Camera-type eye (tissue), 1 donor: ENCODE results near the gene ZMAT2. TPM values are rescaled to one million over a fixed set of nuclear protein-coding genes. Genes with fewer than 3 reads are reported as not detected.

Experiments used
- total RNA-seq: library from RNA; depleted of rRNA; stranded (reverse); fragments of >200 nt; gene quantifications from one replicate; pipeline ENCODE4 v1.2.3, GENCODE V29; 2014

The ZMAT2 gene, protein sequence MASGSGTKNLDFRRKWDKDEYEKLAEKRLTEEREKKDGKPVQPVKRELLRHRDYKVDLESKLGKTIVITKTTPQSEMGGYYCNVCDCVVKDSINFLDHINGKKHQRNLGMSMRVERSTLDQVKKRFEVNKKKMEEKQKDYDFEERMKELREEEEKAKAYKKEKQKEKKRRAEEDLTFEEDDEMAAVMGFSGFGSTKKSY
- total RNA-seq, result 37.4 TPM

GRCh38 chr5:140700177-140701144, at the start of gene ZMAT2:
Gene ZMAT2, plus strand, starts transcription at chr5:140700447. Its CDS starts 14 bp downstream, at chr5:140700461.

DNA sequence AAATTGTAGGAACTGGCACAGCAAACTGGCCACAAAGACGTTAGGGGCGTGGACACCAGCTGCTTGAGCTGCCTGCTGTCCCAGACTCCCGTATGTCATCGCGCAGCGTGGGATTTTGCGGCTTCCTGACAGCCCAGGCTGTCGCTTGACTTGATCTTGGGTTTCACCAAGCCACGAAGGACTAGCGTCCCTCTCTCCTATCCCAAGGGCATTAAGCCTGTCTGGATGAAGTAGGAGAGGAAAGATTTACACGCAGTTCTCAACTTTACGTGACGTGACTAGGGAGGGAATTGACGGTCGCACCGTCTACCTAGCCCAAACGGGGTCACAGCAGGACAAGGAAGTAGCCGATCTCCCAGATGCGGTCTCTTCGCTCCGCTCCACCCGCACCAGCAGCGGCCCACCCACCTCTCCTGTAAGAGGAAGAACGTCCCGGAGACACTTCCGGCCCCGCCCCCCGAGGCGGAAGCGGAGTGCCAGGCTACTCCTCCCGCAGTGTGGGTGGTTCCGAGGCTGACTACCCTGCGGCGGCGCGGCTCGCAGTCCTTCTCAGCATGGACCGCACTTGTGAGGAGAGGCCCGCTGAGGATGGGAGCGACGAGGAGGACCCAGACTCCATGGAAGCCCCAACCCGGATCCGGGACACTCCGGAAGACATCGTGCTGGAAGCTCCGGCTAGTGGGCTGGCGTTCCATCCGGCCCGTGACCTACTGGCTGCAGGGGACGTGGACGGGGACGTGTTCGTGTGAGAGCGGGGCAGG, 35.7 kb upstream of the ZMAT2 start, which contains the start of gene WDR55:
Gene WDR55, plus strand, starts transcription at position 546 of the 761 bp plus-strand sequence. Its CDS starts 9 bp downstream, at position 555.

DNA sequence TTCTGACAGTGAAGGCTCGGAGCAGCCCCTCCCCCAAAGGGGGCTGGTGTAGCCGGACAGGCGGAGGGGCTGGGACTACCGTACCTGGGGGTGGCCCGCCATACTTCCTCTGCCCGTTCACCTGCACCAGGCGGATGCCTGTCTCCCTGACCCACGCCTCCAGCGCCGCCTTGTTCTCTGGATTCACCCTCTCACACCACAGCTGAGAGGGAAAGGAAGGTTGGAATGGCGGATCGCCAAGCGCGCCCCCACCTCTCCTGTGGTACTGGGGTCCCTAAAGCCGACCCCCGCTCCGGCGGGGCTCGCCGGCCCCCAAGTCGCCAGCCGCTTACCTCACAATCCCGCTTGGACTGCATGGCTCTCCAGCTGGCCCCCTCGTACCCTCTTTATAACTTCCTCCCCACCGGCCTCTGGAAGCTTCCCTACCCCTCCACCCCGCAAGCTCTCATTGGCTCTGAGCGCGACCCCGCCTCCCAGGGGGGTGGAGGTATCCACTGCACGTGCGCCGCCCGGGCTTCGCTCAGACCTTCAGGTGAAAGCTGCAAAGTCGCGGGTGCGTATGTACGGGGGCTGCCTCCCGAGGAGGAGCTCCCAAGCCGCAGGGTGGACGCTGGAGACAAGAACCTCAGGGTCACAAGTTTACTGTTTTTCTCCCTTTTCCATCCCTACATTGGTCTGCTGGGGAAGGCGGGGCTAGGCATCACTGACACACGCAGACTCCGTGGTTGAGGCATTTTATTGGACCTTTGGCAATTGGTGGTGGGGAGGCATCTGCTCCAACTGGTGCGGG, 26.9 kb upstream of the ZMAT2 start, which contains the start of gene DND1:
Gene DND1, minus strand, starts transcription at position 390 of the 790 bp plus-strand sequence. Its CDS starts 34 bp downstream, at position 356.

DNA sequence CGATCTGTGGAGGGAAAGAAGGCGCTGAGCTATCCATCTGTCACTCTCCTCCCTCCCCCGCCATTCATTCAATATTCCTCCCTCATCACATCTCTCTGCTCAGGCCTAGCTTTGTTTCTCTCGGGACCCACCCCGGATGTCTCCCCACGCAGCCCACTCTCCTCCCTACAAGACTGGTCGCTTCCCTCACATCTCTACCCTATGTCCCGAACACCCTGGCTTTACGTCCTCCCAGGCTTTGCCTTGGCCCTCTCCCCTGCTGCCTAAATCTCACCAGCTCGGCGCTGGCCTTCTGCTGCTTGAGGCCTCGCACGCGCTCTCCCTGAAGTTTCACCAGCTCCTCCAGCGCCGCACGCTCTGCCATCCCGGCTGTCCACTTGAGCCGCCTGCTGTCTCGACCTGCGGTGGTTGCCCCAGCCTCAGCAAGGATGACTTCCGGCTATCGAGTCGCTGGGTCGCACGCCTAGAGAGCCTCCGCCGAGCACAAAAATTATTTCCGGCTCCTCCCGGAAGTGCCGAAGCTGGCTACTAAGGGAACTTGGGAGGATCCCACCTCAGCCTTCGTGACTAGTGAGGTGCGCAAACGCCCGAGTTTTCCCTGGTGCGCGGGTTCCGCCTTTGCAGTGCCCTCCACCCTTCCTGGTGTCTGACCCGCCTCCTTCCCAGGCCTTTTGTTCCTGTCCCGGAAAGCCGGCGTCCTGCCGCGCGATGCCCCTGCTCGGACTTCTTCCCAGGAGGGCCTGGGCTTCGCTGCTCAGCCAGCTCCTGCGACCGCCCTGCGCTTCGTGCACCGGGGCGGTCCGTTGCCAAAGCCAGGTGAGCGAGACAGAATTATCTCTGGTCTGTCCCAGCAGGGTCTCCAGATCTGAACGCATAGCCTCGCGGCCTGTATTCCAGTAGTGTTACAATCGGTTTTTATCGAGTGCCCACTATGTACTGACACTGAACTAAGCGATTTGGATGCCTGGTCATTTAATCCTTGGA, 9.0 kb upstream of the ZMAT2 start, which contains the start of the genes HARS1 and HARS2:
Gene HARS1, minus strand, starts transcription at position 430 of the 984 bp plus-strand sequence. Its CDS starts 66 bp downstream, at position 364.
Gene HARS2, plus strand, starts transcription at position 515 of the 984 bp plus-strand sequence. Its CDS starts 194 bp downstream, at position 709.

Other genes starting within 250 kb of the ZMAT2 start
- gene EIF4EBP3, start 152.8 kb upstream of the ZMAT2 start, total RNA-seq, result 5.6 TPM
- 20.5 TPM for gene SRA1, start 143.0 kb upstream of the ZMAT2 start, total RNA-seq
- gene APBB3, start 135.8 kb upstream of the ZMAT2 start, total RNA-seq, result 50.0 TPM
- 12.8 TPM for gene SLC35A4, start 135.6 kb upstream of the ZMAT2 start, total RNA-seq
- gene CD14, start 67.3 kb upstream of the ZMAT2 start, total RNA-seq, result 22.0 TPM
- gene TMCO6, start 61.0 kb upstream of the ZMAT2 start, total RNA-seq, result 54.8 TPM
- gene NDUFA2, start 52.8 kb upstream of the ZMAT2 start, total RNA-seq, result 31.1 TPM
- gene IK, start 52.6 kb upstream of the ZMAT2 start, total RNA-seq, result 134 TPM
- gene WDR55, start 35.5 kb upstream of the ZMAT2 start, total RNA-seq, result 16.2 TPM
- gene DND1, start 26.9 kb upstream of the ZMAT2 start, total RNA-seq, result 0.60 TPM
- gene HARS1, start 9.1 kb upstream of the ZMAT2 start, total RNA-seq, result 45.3 TPM
- 35.0 TPM for gene HARS2, start 9.0 kb upstream of the ZMAT2 start, total RNA-seq
- 0.71 TPM for gene PCDHA1, start 85.7 kb downstream of the ZMAT2 start, total RNA-seq
- gene PCDHA2, start 94.4 kb downstream of the ZMAT2 start, total RNA-seq, result 2.4 TPM
- gene PCDHA3, start 100.6 kb downstream of the ZMAT2 start, total RNA-seq, result 4.6 TPM
- gene PCDHA4, start 106.6 kb downstream of the ZMAT2 start, total RNA-seq, result 7.1 TPM
- gene PCDHA5, start 121.2 kb downstream of the ZMAT2 start, total RNA-seq, result 2.9 TPM
- 5.6 TPM for gene PCDHA6, start 127.5 kb downstream of the ZMAT2 start, total RNA-seq
- 3.6 TPM for gene PCDHA7, start 133.8 kb downstream of the ZMAT2 start, total RNA-seq
- gene PCDHA8, start 140.7 kb downstream of the ZMAT2 start, total RNA-seq, result 3.6 TPM
- gene PCDHA9, start 147.9 kb downstream of the ZMAT2 start, total RNA-seq, result 4.6 TPM
- gene PCDHA10, start 155.4 kb downstream of the ZMAT2 start, total RNA-seq, result 4.6 TPM
- 8.9 TPM for gene PCDHA11, start 168.5 kb downstream of the ZMAT2 start, total RNA-seq
- 5.1 TPM for gene PCDHA12, start 174.9 kb downstream of the ZMAT2 start, total RNA-seq
- gene PCDHA13, start 181.7 kb downstream of the ZMAT2 start, total RNA-seq, result 9.7 TPM
- 7.6 TPM for gene PCDHAC1, start 225.9 kb downstream of the ZMAT2 start, total RNA-seq